BJ (cell line): ENCODE results near the gene CLEC14A. TPM values are rescaled to one million over a fixed set of nuclear protein-coding genes. Genes with fewer than 3 reads are reported as not detected.
A peak's percentile ranks its signal among the peaks of the same experiment; 100 is the strongest.

Experiments used
- CTCF ChIA-PET: fragments of 350-600 bp; formaldehyde crosslinking; extraction: SDS; loops from one replicate; lab custom pipeline; 2021; ENCODE audit warnings: antibody characterized with exemption, inconsistent platforms; lab: Yijun Ruan, JAX
- POLR2A ChIA-PET: fragments of 300-600 bp; sonication (Branson Sonifier 250); formaldehyde crosslinking; extraction: SDS; loops from one replicate; lab custom pipeline; 2021; ENCODE audit warnings: antibody characterized with exemption; lab: Charles Lee
- DNase-seq: peaks from one replicate; pipeline ENCODE4 v3.0.0-alpha.2; 2011; ENCODE audit warnings: low read depth
- H3K27me3 ChIP-seq: 2 replicates; pipeline ENCODE4 v1.6.0; 2011; ENCODE audit warnings: low read length; ENCODE audit not compliant: control insufficient read depth, insufficient read depth
- H3K36me3 ChIP-seq: 2 replicates; pipeline ENCODE4 v1.5.1; 2011; ENCODE audit warnings: low read length; ENCODE audit not compliant: control insufficient read depth, insufficient read depth
- H3K4me3 ChIP-seq: 2 replicates; pipeline ENCODE4 v1.5.1; 2011; ENCODE audit warnings: low read depth, mild to moderate bottlenecking, control low read depth, low read length
- polyA plus RNA-seq: library from polyadenylated mRNA; depleted of rRNA; stranded (reverse); fragments of >200 nt; gene quantifications from 2 replicates; pipeline ENCODE4 v1.2.3, GENCODE V29; 2011
- TF ChIP-seq, protein P1 (sequence below): IDR thresholded peaks from 2 replicates; pipeline ENCODE4 v1.5.1; 2011; ENCODE audit warnings: low read depth, mild to moderate bottlenecking, control low read depth, inconsistent platforms, low read length, moderate library complexity; ENCODE audit not compliant: insufficient read depth

Gene CLEC14A
- polyA plus RNA-seq, 1 experiment = 0.23 TPM

DNA sequence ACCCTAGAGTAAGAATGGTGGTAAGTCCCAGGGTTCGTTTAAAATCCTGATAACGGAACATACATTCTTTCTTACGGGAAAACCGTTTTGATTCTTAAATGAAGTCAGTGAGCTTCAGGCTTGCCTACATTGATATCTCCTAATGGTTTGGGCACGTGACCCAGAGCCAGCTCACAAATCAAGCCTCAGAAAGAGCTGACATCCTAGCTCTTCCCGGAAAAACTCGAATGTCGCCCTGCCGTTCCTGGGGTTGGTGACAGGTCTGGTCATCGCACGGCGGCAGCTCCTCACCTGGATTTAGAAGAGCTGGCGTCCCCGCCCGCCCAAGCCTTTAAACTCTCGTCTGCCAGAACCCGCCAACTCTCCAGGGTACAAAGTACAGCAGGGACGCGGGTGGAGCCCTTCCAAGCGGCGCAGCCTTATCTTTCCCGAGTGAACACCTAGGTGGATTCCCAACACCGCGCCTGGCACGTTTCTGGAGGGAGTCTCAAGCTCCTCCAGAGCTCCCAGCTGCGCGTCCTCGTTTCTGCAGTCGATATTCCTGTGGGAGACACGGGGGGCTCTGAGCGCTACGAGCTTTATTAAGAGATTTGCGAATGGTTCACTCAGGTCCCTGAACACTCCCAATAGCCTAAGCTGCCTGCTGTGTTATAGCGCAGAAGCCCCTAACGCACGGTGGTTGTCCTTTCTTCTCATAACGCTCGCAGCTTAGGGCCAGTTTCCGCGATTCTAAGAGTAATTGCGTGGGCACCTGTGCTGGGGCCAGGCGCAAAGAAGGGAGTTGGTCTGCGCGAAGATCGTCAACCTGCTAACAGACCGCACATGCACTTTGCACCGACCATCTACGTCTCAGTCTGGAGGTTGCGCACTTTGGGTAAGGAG is 47.9 kb downstream of the CLEC14A start, which contains the start of gene SSTR1:
Gene SSTR1 (plus strand): TSS at position 169 of the 882 bp plus-strand sequence. CDS start 1,486 bp downstream, outside the sequence.
- DNase-seq = no peak
- Histone ChIP-seq H3K36me3 (no peaks in the 10 kb centered on the region; the same call in 1 of the 2 replicates), H3K4me3 (peak within 1 kb of the TSS; percentile 85), H3K27me3 (no peaks in the 10 kb centered on the region)
- ChIA-PET POLR2A (interaction anchor here (0.6 kb wide), 2 partner anchors 68 to 203 kb away, joined by 4 read pairs; no protein-coding TSS in a partner anchor), CTCF (interaction anchor here (0.6 to 2.5 kb wide), 14 partner anchors 9 to 662 kb away, joined by 3 to 17 read pairs (median 4); no protein-coding TSS in a partner anchor)
- TF ChIP-seq, protein P1, sequence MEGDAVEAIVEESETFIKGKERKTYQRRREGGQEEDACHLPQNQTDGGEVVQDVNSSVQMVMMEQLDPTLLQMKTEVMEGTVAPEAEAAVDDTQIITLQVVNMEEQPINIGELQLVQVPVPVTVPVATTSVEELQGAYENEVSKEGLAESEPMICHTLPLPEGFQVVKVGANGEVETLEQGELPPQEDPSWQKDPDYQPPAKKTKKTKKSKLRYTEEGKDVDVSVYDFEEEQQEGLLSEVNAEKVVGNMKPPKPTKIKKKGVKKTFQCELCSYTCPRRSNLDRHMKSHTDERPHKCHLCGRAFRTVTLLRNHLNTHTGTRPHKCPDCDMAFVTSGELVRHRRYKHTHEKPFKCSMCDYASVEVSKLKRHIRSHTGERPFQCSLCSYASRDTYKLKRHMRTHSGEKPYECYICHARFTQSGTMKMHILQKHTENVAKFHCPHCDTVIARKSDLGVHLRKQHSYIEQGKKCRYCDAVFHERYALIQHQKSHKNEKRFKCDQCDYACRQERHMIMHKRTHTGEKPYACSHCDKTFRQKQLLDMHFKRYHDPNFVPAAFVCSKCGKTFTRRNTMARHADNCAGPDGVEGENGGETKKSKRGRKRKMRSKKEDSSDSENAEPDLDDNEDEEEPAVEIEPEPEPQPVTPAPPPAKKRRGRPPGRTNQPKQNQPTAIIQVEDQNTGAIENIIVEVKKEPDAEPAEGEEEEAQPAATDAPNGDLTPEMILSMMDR = no peak

DNA sequence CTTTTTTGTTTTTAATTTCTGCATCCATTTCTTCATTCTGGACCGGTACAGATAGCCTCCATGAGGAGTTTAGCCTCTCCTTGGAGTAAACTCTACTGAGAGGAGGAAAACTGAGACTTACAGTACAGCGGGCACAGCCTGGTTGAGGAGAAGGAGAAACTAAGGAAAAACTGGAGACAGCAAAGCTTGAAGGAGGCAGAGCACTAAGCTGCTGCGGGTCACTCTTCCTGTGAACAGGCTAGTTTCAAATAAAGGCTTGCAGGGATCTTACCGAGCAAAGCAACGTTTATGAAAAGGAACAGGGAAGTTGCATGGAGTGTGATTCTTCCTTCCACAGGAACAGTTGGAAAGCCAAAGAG is 48.5 kb downstream of the CLEC14A start:
- no peaks in the 10 kb centered on the region; the same call in 1 of the 2 replicates for H3K36me3 ChIP-seq
- peak overlapping the region; percentile 85 for H3K4me3 ChIP-seq
- CTCF ChIA-PET = interaction anchor here (0.6 to 2.5 kb wide), 3 partner anchors 9 to 304 kb away, joined by 3 to 17 read pairs (median 17); no protein-coding TSS in a partner anchor

DNA sequence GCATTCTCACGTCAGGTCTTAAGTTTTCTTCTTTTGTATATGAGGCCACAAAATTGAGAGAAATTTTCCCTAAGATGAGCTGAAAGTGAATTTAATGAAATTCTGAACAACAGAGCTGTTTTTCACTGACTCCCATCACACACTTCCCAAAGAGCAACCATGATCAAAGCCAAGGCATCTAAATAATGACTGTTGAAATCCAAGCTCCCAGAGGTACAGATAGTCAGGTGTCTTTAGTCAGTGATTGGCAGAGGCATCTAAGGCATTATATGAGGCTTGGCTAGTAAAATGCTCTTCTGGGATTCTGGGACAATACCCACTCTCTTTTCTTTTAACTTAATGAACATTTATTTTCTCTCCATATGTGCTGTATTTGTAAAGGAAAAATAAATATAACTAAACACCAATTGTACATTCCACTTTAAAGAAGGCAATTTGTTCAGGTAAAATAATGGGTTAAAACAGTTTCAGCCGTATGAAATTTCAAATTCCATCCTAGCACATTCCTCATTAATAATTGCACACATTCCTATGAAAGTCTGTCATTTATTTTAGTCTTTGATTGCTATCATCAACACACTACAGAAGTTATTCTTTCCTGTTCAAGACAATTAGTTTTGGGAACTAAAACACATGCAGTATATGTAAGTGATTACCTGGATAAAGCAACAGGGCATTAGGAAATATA is 49.1 kb downstream of the CLEC14A start:
- TF ChIP-seq, protein P1 = no peak
- Histone ChIP-seq H3K4me3 (peak overlapping the region; percentile 85), H3K36me3 (no peaks in the 10 kb centered on the region; the same call in 1 of the 2 replicates), H3K27me3 (no peaks in the 10 kb centered on the region)
- POLR2A ChIA-PET = no interaction called here
- no peak for DNase-seq
- CTCF ChIA-PET = interaction anchor here (2.1 kb wide), 1 partner anchor 304 kb away, joined by 6 read pairs; no protein-coding TSS in a partner anchor

More for the DNA sequence above, 48.5 kb downstream of the CLEC14A start:
- TF ChIP-seq, protein P1 = no peak
- DNase-seq = no peak
- POLR2A ChIA-PET = interaction anchor here (0.6 kb wide), 1 partner anchor 69 kb away, joined by 4 read pairs; no protein-coding TSS in a partner anchor
- no peaks in the 10 kb centered on the region for H3K27me3 ChIP-seq

DNA sequence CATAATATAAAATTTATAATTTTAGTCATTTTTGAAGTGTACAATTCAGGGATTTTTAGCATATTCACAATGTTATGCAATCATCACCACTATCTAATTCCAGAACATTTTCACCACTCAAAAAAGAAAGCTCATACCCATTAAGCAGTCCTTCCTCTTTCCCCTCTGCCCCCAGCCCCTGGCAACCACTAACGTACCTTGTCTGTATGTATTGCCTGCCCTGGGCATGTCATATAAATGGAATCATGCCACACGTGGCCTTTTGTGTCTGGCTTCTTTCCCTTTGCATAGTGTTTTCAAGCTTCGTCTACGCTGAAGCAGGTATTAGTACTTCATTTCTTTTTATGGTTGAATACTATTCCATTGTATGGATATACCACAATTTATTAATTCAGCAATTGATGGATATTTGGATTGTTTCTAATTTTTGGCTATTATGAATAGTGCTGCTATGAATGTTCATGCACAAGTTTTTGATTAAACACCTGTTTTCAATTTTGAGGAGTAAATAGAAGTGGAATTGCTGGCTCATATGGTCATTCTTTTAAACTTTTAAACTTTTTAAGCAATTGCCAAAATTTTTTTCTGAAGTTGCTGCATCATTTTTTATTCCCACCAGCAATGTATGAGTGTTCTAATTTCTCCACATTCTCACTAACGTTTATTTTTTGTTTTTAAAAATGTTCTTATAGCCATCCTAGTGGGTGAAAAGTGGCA is 49.8 kb downstream of the CLEC14A start:
- TF ChIP-seq, protein P1 = no peak
- POLR2A ChIA-PET = no interaction called here
- CTCF ChIA-PET = interaction anchor here (0.8 to 2.1 kb wide), 3 partner anchors 10 to 356 kb away, joined by 3 to 6 read pairs (median 3); no protein-coding TSS in a partner anchor

More for the DNA sequence above, 49.8 kb downstream of the CLEC14A start:
- Histone ChIP-seq H3K36me3 (no peaks in the 10 kb centered on the region; the same call in 1 of the 2 replicates), H3K4me3 (no peak overlapping the region), H3K27me3 (no peaks in the 10 kb centered on the region)
- DNase-seq = no peak
